ENCODE measurements around the gene EED. TPM values are rescaled to one million over a fixed set of nuclear protein-coding genes. Genes with fewer than 3 reads are reported as not detected.

The EED gene
- total RNA-seq, 1 donor from 2014 or later: 12.1 TPM

DNA sequence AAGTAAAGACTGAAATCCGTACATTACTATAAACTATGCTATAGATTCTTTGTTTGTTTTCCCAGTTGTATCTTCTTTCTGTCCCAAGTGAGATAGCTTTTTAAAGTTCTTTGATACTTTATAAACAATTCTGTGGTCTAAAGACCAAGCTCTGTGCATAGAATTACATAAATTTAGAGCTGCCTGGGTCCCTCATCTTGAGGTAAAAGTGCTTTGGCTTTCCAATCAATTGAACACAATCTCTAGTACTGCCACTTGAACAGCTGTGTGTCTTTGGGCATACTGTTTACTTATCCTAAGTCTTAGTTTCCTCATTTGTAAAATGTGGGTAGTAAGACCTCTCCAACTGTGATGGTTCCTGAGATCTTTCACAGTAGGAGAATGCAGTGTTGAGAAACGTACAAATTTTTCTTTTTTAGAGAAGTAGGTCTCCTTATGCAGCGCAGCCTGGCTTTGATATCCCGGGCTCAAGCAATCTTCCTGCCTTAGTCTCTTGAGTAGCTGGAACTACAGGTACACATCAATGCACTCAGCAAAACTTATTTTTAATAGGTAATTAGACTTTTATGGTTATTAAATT lies 2.5 kb upstream of the EED start:
- H3K4me3 ChIP-seq (ENCODE audit: low read depth, low read length): no peak overlapping the region
- no peak for DNase-seq (ENCODE audit: low read depth)

DNA sequence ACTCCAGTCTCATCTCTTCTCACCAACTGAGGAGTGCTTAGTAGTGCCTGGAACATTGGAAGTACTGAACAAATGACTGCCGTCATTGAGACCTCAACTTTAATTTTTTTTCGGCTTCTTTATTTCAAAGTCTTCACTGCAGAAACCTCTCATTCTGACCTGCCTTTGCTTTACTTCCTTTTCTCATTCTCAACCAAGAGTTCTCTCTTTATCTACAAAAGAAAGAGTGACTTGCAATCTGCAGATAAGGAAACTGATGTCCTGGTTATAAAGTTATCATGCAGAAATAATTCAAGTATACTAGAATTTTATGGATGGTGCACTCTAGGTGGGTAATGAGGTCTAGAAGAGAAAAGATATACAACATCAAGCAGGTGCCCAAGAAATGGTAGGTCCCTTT lies 1.2 kb upstream of the EED start:
- H3K4me3 ChIP-seq (ENCODE audit: low read depth, low read length): no peak overlapping the region
- TF ChIP-seq, protein P1, sequence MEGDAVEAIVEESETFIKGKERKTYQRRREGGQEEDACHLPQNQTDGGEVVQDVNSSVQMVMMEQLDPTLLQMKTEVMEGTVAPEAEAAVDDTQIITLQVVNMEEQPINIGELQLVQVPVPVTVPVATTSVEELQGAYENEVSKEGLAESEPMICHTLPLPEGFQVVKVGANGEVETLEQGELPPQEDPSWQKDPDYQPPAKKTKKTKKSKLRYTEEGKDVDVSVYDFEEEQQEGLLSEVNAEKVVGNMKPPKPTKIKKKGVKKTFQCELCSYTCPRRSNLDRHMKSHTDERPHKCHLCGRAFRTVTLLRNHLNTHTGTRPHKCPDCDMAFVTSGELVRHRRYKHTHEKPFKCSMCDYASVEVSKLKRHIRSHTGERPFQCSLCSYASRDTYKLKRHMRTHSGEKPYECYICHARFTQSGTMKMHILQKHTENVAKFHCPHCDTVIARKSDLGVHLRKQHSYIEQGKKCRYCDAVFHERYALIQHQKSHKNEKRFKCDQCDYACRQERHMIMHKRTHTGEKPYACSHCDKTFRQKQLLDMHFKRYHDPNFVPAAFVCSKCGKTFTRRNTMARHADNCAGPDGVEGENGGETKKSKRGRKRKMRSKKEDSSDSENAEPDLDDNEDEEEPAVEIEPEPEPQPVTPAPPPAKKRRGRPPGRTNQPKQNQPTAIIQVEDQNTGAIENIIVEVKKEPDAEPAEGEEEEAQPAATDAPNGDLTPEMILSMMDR (conservative IDR thresholded peaks at IDR 0.05; ENCODE audit: low read depth, low read length): no peak
- no peak for DNase-seq (ENCODE audit: low read depth)

More for the DNA sequence above, 2.5 kb upstream of the EED start:
- TF ChIP-seq, protein P1 (conservative IDR thresholded peaks at IDR 0.05; ENCODE audit: low read depth, low read length): no peak

DNA sequence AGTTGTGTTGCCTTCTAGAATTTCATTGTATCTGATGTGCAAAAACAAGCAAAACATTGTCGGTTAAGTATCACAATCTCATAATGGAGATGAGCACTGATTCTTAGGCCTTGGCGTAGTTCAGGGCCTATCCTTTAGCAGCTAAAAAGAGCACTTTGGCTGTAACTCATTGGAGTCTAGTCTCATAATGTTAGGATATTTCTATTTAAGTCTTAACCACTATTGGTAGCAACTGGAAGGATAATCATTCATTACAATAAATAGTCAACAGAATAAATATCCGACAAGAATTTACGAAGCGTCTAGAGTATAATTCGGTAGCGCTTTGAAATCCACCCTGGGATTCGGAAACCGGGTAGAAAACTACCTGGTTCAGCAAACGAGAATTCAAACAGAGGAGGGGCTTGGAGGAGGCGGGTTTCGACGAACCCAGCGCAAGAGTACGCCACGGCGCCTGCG lies 461 bp upstream of the EED start:
- peak overlapping the region; percentile 95 for H3K4me3 ChIP-seq (ENCODE audit: low read depth, low read length)
- TF ChIP-seq, protein P1 (conservative IDR thresholded peaks at IDR 0.05; ENCODE audit: low read depth, low read length): no peak
- no peak for DNase-seq (ENCODE audit: low read depth)

DNA sequence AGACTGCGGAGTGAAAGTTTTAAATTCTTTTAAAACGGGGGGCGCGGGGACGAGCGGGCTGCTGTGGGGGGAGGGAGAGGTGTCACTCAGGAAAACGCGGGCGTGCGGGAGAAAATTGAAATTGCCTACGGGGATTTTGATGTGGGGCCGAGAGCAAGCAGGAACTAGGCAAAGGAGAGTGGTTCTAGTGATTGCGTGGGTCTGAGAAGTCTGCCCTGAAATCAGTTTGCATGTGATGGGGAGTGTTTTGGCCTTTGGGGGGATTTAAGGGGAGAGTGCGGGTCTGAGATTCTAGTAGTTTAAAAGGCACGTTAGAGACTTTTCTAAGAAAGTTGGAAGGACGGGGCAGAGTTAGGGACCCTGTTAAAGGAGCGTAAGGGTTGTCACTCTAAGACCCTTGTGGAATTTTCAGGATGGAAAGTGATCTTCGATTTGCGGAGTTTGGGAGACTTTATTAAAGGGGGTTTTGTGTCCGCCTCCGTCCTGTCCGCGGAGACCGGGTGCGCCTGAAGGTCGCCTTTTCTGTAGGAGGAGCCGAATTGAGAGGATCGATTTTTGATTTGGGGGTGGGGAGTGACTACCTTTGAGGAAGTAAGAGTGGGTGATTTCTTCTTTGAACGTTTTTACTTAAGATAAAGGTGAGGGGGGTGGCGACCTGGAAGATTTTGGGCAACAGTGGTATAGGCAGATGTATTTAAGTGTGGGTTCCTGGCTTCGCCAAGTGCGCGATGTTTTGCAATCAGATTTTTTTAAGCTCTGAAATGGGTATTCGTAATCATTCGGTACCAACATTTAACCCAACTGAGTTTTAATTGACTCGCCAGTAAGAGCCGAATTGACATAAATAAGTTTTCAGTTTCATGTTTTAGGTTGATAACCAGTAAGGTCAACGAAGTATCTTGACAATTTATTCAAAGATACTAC lies 1.1 kb downstream of the EED start:
- TF ChIP-seq, protein P1 (conservative IDR thresholded peaks at IDR 0.05; ENCODE audit: low read depth, low read length): no peak
- peak overlapping the region; percentile 95 for H3K4me3 ChIP-seq (ENCODE audit: low read depth, low read length)
- DNase-seq (ENCODE audit: low read depth): no peak

DNA sequence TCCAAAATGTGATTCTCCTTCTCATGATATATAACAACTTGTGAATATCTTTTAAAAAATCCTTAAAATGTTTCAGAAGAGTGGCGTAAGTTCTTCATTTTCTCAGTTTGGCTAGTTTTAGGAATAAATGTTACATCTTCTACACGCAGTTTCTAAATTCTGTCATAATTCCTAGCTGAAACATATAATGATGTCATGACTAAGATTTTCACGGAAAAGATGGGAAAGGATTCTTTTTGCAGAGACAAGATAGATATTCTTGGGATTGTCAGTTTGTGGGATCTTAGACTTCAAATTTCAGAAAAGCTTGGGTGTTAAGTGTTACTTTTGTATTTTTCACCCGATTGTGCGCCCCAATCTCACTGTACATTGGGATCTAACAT lies 1.7 kb downstream of the EED start:
- TF ChIP-seq, protein P1 (conservative IDR thresholded peaks at IDR 0.05; ENCODE audit: low read depth, low read length): no peak
- DNase-seq (ENCODE audit: low read depth): no peak
- H3K4me3 ChIP-seq (ENCODE audit: low read depth, low read length): peak overlapping the region; percentile 95

DNA sequence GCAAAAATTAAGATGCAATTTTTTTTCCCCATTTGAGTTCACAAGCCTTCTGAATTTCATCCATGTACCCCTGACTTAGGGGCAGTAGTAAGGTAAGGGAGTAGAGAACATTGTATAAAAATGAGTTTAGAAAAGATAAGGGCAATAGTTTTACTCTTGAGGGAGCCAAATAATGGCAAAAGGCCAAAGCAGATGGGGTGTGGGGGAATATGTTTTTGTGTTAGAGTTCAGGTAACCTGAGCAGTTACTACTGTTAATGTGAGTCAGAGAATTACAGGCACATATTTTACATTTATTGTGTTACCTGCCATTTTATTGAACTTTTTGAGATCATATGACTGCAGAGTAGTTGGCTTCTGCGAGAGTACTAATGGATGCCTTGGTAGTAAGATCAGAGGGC lies 3.1 kb downstream of the EED start:
- TF ChIP-seq, protein P1 (conservative IDR thresholded peaks at IDR 0.05; ENCODE audit: low read depth, low read length): no peak
- no peak for DNase-seq (ENCODE audit: low read depth)
- no peak overlapping the region for H3K4me3 ChIP-seq (ENCODE audit: low read depth, low read length)
